HEK293 (cell line): ENCODE results near the gene RNF212.

Experiments used
- PBX3 ChIP-seq: sonication (generic); formaldehyde crosslinking; IDR thresholded peaks from 2 replicates; pipeline ENCODE4 v1.8.1; 2022; ENCODE audit warnings: mild to moderate bottlenecking, moderate library complexity, missing genetic modification reagents
- SCRT1 ChIP-seq: fragments of 450-650 bp; formaldehyde crosslinking; IDR thresholded peaks from 2 replicates; pipeline ENCODE4 v1.5.1; 2016; ENCODE audit warnings: missing biosample characterization, missing genetic modification characterization, borderline replicate concordance
- YY1 ChIP-seq: fragments of 450-650 bp; formaldehyde crosslinking; IDR thresholded peaks from 2 replicates; pipeline ENCODE4 v1.5.1; 2018; ENCODE audit warnings: missing biosample characterization, missing genetic modification characterization
- ZBTB26 ChIP-seq: fragments of 450-650 bp; formaldehyde crosslinking; optimal IDR thresholded peaks from 2 replicates; pipeline ENCODE3; 2016; ENCODE audit warnings: missing biosample characterization, mild to moderate bottlenecking, missing genetic modification characterization
- ZNF24 ChIP-seq: fragments of 450-650 bp; formaldehyde crosslinking; IDR thresholded peaks from 2 replicates; pipeline ENCODE4 v1.5.1; 2016; ENCODE audit warnings: missing biosample characterization, missing genetic modification characterization
- ZNF416 ChIP-seq: fragments of 450-650 bp; formaldehyde crosslinking; IDR thresholded peaks from 2 replicates; pipeline ENCODE4 v1.5.1; 2016; ENCODE audit warnings: missing biosample characterization, missing genetic modification characterization
- TF ChIP-seq, protein P1 (sequence below): fragments of 450-650 bp; formaldehyde crosslinking; IDR thresholded peaks from 2 replicates; pipeline ENCODE4 v1.5.1; 2016; ENCODE audit warnings: missing biosample characterization, missing genetic modification characterization
- TF ChIP-seq, protein P2 (sequence below): fragments of 450-650 bp; formaldehyde crosslinking; conservative IDR thresholded peaks from 2 replicates; pipeline ENCODE4 v1.5.1; 2016; ENCODE audit warnings: low read depth, missing biosample characterization, missing genetic modification characterization

- TF ChIP-seq, protein P1, sequence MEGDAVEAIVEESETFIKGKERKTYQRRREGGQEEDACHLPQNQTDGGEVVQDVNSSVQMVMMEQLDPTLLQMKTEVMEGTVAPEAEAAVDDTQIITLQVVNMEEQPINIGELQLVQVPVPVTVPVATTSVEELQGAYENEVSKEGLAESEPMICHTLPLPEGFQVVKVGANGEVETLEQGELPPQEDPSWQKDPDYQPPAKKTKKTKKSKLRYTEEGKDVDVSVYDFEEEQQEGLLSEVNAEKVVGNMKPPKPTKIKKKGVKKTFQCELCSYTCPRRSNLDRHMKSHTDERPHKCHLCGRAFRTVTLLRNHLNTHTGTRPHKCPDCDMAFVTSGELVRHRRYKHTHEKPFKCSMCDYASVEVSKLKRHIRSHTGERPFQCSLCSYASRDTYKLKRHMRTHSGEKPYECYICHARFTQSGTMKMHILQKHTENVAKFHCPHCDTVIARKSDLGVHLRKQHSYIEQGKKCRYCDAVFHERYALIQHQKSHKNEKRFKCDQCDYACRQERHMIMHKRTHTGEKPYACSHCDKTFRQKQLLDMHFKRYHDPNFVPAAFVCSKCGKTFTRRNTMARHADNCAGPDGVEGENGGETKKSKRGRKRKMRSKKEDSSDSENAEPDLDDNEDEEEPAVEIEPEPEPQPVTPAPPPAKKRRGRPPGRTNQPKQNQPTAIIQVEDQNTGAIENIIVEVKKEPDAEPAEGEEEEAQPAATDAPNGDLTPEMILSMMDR (tag by site-specific recombination) = no peak
- TF ChIP-seq ZNF416 (tag by site-specific recombination) (no peak), SCRT1 (tag by site-specific recombination) (no peak), ZBTB26 (tag by site-specific recombination) (no peak), YY1 (tag by site-specific recombination) (no peak), ZNF24 (tag by site-specific recombination) (no peak), PBX3 (CRISPR knock-in tag) (no peak)
- TF ChIP-seq, protein P2, sequence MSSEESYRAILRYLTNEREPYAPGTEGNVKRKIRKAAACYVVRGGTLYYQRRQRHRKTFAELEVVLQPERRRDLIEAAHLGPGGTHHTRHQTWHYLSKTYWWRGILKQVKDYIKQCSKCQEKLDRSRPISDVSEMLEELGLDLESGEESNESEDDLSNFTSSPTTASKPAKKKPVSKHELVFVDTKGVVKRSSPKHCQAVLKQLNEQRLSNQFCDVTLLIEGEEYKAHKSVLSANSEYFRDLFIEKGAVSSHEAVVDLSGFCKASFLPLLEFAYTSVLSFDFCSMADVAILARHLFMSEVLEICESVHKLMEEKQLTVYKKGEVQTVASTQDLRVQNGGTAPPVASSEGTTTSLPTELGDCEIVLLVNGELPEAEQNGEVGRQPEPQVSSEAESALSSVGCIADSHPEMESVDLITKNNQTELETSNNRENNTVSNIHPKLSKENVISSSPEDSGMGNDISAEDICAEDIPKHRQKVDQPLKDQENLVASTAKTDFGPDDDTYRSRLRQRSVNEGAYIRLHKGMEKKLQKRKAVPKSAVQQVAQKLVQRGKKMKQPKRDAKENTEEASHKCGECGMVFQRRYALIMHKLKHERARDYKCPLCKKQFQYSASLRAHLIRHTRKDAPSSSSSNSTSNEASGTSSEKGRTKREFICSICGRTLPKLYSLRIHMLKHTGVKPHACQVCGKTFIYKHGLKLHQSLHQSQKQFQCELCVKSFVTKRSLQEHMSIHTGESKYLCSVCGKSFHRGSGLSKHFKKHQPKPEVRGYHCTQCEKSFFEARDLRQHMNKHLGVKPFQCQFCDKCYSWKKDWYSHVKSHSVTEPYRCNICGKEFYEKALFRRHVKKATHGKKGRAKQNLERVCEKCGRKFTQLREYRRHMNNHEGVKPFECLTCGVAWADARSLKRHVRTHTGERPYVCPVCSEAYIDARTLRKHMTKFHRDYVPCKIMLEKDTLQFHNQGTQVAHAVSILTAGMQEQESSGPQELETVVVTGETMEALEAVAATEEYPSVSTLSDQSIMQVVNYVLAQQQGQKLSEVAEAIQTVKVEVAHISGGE (tag by site-specific recombination) = no peak
These were observed 8.7 kb downstream of the RNF212 start for GRCh38 chr4:1104647-1105046.
